ENCODE measurements around the gene GALNT11.
"Not testable (repeated sequence)": the region's sequence is repeated elsewhere in the genome, so short reads cannot be mapped to it uniquely, and the experiment has no call there.

GALNT11 gene

DNA sequence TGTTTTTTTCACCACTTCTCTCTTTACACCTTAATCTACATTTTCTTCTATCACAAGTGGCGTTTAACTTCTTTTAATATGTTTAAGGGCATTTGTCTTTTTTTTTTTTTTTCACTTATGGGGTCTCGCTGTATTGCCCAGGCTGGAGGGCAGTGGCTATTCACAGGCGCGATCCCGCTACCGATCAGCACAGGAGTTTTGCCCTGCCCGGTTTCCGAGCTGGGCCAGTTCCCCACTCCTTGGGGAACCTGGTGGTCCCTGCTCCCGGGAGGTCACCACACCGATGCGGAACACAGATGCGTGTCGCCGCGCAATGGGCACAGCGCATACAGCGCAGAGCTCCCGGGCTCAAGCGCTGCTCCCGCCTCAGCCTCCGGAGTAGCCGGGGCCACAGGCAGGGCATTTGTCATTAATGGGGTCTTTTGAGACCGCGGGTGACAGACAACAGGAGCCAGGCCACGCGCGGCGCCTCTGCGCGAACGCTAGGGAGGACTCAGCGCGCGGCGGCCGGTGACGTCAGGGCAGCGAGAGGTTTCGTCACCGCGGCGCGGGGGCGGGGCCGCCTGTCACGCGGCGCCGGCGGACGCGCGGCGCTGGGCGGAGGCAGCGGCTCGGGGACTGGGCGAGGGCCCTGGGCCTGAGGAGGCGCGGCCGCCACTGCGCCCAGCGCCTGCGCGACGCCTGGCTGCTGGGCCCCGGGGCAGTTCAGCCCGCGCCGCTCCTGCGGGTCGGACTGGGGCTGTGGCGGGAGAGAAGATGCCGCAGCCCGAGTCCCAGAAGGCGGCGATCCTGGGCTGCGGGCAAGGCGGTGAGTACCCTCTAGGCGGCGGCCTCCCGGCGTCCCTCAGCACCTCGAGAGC is at the start of gene GALNT11:
TSS of gene GALNT11 (plus strand) at position 598 of the 860 bp plus-strand sequence. CDS start 68,554 bp downstream, outside the sequence.
- DNase-seq = peak; percentile 92

DNA sequence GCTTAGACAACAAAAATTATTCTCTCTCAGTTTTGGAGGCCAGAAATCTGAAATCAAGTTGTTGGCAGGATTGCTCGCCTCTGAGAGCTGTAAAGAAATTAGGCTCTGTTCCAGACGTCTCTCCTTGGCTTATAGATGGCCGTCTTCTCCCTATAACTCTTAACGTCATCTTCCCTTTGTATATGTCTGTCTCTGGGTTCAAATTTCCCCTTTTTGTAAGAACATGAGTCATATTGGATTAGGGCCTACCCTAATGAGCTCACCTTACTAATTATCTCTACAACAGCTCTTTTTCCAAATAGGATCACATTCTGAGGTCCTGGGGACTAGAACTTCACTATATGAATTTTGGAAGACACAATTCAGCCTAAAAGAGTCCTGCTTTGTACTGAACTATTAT is 46.9 kb upstream of the GALNT11 start:
- no peak for DNase-seq

DNA sequence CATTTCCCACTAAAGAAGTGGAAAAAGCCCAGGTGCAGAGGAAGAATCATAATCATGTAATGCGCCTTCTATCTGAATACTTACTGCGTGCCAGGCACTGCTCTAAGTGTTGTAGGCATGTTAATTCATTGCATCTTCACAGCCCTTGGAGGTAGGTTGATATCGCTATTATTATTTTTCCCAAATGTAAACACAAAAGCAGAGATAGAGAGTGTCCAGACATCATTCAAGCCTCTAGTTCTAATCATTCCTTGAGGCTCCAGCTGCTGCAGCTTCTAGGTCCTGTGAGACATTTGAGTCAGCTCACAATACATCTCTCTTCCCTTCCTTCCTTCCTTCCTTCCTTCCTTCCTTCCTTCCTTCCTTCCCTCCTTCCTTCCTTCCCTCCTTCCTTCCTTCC is 44.3 kb upstream of the GALNT11 start:
- DNase-seq = no peak

DNA sequence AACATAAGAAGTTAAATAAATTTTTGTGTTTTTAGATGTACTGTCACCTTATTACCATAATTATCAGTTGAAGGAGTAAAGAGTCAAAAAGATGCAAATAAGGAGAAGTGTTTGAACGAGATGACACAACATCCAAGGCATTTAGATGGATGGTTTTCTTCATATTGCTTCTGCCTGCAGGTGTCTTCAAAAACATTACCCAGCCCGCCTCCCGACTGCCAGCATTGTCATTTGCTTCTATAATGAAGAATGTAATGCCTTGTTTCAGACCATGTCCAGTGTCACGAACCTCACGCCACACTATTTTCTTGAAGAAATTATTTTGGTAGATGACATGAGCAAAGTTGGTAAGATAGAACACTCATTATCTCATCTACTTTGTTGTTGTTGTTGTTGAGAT is 42.7 kb upstream of the GALNT11 start:
- DNase-seq = no peak

DNA sequence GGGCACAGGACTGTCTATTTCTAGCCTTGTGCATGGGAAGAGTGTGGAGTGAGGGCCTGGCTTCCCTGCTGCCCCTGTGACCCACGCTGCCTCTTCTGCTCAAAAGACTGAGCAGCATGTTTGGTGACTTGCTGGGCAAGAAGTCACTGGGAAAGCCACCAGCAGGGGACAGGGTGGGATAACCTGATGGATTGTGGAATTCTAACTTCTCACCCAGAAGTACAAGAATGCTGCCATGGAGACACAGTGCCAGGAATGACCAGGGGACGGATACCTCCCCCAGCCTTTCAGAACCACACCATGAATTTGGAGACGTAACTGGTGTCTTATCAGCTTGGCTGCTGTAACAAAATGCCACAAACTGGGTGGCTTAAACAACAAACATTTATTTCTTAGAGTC is 40.9 kb upstream of the GALNT11 start:
- DNase-seq = no peak

DNA sequence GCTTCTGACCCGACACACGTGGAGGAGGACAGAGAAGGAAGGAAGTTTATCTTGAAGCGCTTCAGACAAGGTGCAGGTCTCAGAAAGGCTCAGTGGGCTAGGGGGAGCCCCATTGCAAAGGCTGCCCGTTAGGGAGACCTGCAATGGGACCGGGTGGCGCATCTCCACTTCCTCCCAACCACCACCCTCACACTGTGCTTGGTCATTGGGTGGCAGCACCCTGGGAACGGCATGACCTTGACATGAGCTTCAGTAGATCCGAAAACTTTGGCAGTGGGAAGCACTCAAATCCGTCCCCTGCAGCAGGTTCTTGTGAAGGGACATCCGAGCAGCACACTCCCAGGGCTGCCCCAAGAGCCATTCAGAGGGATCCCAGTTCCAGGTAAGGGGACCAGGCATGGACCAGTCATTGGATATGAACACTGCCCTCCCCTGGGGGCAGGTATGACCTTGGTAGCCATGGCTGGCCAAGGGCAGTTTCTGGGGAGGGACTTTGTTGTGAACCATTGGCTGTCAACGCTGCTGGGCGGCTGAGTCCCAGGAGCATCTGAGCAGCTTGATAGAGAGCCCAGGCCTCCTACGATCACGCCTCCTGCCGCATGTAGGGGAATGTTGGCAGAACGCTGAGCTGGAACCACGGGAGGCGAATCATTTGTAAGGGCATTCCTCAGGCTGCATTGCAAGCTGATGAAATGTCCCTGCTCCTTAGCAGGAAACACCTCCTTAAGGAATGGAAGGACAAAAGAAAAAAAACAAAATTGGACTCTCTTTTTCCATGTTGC is 37.5 kb upstream of the GALNT11 start:
- DNase-seq = no peak

DNA sequence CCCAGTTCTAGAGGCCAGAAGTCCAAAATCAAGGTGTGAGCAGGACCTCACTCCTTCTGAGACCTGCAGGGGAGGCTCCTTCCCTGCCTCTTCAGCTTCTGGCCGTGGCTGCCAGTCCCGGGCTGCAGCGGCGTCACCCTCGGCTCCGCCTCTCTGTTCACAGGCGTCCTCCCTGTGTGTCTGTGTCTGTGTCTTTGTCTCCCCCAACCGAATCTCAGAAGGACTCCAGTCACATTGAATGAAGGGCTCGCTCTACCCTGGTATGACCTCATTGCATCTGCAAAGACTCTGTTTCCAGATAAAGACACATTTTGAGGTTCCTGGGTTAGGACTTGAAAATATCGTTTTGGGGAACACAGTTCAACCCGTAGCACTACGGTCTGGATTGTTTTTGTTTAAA is 33.1 kb upstream of the GALNT11 start:
- peak; percentile 52 for DNase-seq

DNA sequence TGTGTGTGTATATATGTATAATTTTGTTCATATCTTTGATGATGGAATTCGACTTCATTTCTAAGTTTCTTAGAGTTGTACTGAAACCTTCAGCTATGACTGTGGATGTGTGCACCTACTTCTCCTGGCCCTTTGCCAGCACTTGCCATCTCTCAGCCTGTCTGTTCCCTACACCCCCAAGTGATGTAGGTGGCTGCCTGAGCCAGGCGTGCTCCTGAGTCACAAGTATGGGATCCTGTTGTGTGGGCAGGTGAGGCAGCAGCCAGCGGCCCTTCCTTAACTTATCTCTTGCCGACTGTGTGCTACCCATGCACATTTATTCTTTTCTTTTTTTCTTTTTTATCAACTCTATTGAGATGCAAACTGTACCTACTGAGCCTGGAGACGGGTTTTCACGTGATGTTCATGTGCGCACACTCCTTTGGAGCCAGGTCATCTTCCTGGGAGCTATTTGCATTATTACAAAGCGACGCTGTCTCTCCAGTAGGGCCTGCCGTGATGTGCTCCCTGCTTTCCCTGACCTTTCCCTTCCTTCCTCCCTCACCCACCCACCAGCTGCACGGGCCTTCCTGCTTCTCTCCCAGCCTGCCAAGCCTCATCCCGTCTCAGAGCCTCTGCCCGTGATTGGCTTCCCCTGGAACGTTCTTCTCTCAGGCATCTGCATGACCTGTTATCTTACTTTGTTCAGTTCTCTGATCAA is 31.3 kb upstream of the GALNT11 start:
- DNase-seq = no peak

DNA sequence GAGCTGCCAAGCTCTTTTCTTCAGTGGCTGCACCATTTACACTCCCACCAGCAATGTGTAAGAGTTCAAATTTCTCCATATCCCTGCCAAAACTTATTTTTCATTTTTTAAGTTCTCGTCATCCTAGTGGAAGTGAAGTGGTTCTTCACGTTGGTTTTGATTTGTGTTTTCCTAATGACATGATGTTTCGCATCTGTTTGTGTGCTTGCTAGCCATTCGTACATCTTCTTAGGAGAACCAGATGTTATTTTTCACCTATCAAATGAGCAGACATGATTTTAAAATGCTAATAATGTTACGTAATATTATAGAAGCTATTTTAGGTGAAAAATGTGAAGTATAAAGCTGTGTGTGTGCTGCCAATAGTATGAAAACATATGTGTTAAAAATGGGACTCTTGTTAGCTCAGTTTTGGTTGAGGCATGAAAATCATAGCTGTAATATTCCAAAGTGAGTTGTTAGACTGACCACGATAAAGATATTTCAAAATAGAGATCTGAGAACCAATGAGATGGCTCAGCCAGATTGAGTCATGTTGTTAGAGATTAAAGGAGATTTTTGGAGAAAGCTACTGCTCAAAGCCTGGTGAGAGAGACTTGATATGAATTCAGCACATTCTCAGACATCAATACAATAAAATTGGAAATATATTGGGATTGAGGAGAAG is 25.9 kb upstream of the GALNT11 start:
- no peak for DNase-seq

DNA sequence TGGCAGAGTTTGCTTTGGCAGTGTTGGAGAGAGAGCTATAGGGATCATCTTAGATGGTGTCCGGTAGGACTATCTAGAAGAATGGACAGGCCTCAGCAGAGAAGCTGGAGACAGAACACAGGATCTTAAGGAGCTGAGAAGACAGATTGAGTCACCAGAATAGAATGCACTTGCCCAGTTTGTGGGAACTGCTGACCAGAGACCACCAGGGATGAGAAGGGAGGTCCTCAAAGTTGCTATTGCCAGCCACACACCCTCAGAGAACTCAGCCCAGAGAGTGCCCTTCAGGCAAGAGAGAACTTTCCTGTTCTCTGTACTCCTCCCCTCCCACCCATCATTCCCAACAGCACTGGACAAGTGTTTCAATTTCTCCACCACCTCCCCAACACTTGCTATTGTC is 25.3 kb upstream of the GALNT11 start:
- no peak for DNase-seq

DNA sequence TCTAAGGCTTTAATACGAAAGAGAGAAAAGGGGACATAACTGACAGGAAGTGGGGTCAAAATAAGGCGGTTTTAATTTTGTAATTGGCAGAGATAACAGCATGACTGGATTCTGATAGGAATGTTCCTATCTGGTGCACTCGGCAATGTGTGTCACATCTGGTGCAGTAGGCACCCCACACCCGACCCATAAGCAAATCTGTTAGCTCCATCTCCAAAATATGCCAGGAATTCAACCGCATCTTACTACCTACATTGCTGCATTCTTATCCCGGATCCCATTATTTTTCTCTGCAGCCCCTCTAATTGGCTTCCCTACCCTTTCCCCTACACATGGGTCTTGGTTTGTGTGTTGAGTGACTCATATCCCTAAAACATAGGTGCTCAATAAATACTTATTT is 19.1 kb upstream of the GALNT11 start:
- DNase-seq = no peak

DNA sequence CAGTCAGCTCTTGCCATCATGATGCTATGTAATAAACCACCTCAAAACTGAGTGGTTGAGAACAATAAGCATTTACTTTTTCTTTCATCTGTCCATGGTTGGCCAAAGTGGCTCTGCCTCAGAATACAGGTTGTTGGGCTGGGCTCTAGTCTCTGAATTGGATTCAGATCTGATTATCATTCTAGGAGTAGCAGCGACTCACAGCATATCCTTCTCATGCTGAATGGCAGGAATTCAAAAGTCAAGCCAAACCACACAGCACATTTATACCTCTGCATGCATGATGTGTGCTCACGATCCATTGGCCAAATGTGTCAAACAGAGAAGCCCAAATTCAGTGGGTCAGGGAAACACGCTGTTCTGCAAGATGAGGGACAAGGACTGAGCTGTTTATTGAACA is 13.6 kb upstream of the GALNT11 start:
- no peak for DNase-seq

DNA sequence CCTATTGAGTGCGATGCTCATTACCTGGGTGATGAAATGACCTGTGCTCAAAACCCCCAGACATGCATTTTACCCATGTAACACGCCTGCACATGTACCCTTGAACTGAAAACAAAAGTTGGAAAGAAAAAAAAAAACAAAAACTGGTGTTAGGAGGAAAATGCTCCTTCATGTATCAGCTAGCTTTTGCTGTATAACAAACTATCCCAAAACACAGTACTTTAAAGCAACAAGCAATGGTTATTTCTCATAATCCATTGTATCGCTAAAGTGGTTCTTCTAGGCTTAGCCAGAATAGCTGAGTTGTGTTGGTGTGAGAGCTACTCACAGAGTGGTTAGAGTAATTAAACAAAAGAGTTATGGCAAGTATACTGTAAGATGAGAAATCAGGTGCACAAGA is 12.2 kb upstream of the GALNT11 start:
- DNase-seq = no peak

DNA sequence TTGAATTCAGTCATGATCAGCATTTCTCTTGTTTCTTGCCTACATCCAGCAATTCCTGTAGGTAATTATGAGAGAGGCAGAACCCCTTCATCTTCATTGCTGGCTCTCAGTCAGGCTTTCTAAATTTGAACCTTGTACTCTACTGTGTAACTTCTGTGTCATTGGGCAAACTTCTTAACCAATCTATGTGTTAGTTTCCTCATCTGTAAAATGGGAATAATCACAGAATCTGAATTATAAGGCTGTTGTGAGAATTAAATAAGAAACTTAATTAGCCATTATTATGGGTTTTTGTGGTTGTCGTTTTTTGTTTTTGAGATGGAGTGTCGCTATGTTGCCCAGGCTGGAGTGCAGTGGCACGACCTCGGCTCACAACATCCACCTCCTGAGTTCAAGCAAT is 11.5 kb upstream of the GALNT11 start:
- no peak for DNase-seq

DNA sequence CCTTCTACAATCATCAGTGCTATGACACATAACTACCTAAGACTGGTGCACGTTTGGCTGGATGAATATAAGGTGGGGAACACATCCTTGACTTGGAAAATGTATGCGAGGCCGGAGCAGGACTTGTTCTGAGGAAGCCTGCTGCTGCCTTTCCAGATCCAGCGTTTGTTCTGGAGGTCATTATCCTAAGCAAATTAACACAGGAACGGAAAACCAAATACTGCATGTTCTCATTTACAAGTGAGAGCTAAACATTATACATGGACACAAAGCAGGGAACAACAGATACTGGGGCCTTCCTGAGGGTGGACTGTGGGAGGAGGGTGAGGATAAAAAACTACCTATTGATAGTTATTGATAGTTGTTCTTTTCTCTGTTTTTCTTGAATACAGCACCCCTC is 10.8 kb upstream of the GALNT11 start:
- no peak for DNase-seq

DNA sequence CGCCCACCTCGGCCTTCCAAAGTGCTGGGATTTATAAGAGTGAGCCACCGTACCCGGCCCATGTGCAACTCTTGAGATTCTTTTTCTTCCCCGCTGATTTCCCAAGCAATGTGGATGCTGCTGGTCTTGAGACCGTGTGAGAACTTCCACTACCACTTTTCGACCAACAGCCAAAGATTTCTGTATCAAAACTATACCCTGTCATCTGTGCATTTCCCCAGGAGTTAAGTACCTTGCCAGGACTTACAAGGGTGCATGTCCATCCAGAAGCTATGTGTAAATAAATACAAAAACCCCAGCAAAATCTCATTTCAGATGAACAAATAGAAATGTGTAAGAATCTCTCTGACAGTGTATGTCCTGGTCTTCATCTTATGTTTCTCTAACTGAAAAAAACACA is 9.9 kb upstream of the GALNT11 start:
- DNase-seq = no peak

DNA sequence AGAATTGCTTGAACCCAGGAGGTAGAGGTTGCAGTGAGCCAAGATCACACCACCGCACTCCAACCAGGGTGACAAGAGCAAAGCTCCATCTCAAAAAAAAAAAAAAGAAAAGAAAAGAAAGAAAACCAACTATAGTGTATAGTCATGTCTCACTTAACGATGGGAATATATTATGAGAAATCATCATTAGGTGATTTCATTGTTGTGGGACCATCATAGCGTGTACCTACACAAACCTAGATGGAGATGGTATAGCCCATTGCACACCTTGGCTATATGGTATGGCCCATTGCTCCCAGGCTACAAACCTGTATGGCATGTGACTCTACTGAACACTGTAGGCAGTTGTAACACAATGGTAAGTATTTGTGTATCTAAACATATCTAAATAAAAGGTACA is 8.5 kb upstream of the GALNT11 start:
- DNase-seq = no peak

DNA sequence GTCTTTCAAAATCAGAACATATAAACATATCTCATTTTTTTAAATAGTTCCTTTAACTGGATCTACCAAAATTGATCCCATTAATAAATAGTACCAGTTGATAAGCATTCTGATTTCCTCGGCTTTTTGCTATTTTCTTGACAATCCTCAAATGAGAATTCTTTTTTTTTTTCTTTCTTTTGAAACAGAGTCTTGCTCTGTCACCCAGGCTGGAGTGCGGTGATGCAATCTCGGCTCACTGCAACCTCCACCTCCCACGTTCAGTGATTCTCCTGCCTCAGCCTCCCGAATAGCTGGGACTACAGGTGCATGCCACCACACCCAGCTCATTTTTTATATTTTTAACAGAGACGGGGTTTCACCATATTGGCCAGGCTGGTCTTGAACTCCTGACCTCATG is 7.8 kb upstream of the GALNT11 start:
- DNase-seq = not testable (repeated sequence)

DNA sequence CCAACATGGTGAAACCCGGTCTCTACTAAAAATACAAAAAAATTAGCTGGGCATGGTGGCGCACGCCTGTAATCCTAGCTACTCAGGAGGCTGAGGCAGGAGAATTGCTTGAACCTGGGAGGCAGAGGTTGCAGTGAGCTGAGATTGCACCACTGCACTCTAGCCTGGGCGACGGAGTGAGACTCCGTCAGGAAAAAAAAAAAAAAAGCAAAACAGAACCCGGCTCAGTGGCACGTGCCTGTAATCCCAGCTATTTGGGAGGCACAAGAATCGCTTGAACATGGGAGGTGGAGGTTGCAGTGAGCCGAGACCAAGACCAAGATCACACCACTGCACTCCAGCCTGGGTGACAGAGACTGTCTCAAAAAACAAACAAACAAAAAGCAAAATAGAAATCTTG is 3.7 kb upstream of the GALNT11 start:
- not testable (repeated sequence) for DNase-seq

DNA sequence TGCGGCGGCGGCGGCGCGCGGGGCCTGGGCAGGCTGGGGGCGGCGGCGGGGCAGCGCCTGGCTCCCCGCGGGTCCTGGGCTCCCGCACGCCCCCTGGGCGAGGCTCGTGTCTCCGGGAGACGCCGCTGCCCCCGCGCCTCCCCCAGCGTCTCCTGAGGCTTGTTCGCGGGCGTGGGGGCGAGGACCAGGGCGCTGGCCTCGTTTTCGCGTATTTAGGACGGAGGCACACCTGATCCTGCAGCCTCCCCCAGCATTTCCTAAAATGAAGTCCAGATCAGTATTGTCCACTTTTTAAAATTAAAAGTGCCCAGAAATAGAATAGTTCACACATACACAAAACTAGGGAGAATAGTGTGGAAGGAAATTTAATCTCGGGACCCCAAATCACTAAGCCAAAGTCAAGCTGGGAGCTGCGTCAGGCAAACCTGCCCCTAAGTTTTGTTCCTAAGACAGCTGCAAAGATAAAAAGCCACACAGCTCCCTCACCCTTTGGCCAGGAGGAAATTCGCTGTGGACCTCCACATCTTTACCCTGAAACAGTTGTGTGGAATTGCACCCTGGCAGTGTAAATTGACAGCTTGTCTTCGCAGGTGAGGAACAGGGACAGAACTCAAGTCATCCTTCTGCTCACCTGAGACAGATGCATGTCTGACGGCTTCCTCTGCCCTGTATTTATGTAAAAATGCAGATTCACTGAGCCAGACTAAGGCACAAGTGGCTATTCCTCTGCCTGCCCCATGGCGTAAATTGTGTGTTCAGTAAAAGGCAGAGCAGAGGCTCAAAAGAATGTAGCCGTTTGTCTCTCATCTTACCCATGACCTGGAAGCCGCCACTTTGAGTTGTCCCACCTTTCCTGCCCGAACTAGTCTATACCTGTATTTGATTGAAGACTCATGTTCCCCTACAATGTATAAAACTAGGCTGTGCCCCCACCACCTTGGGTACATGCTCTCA is 740 bp downstream of the GALNT11 start:
- DNase-seq = no peak

DNA sequence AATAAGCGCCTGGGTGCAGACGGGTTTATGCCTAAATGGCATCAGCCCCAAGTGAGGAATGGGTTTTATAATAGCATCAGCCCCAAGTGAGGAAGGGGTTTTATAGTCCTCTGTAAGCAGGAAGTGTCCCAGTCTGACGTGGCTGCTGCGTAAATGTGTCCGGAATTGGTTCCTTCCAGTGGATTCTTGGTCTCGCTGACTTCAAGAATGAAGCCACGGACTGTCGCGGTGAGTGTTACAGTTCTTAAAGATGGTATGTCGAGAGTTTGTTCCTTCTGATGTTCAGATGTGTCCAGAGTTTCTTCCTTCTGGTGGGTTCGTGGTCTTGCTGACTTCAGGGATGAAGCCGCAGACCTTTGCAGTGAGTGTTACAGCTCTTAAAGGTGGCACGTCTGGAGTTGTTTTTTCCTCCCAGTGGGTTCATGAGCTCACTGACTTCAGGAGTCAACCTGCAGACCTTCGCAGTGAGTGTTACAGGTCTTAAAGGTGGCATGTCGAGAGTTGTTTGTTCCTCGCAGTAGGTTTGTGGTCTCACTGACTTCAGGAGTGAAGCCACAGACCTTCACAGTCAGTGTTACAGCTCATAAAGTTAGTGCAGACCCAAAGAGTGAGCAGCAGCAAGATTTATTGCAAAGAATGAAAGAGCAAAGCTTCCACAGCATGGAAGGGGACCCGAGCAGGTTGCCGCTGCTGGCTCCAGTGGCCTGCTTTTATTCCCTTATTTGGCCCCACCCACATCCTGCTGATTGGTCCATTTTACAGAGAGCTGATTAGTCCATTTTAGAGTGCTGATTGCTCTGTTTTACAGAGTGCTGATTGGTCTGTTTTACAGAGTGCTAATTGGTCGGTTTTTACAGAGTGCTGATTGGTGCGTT is 2.3 kb downstream of the GALNT11 start:
- peak; percentile 39 for DNase-seq
